Testis (tissue), 3 donors: ENCODE results near the gene MMP27. TPM values are rescaled to one million over a fixed set of nuclear protein-coding genes. Genes with fewer than 3 reads are reported as not detected.

Experiments
- DNase-seq: peaks from one replicate; pipeline ENCODE4 v3.0.0-alpha.2; 2019
- H3K27ac ChIP-seq, 2 donors: fragments of 200-600 bp; sonication (generic); one replicate each; pipeline ENCODE4 v1.5.1; 2019
- H3K27me3 ChIP-seq: fragments of 200-600 bp; sonication (generic); one replicate; pipeline ENCODE4 v1.5.1; 2019
- H3K36me3 ChIP-seq: fragments of 200-600 bp; sonication (generic); one replicate; pipeline ENCODE4 v1.5.1; 2017; ENCODE audit warnings: low read depth; ENCODE audit errors: missing control alignments
- H3K4me1 ChIP-seq: fragments of 200-600 bp; sonication (generic); one replicate; pipeline ENCODE4 v1.5.1; 2019
- H3K4me3 ChIP-seq, 2 donors: fragments of 200-600 bp; sonication (generic); one replicate each; pipeline ENCODE4 v1.5.1; 2017 to 2019
- H3K9me3 ChIP-seq: fragments of 200-600 bp; sonication (generic); one replicate; pipeline ENCODE4 v1.5.1; 2017
- POLR2A ChIP-seq: fragments of 450-650 bp; IDR thresholded peaks from one replicate; pipeline ENCODE4 v1.6.1; 2017; ENCODE audit warnings: antibody characterized with exemption, mild to moderate bottlenecking, moderate library complexity
- WGBS, 2 donors: methylation state at CpG; one replicate each; pipeline ENCODE4 v1.1.5; 2018; 5-methylcytosine and 5-hydroxymethylcytosine counted together
- intact Hi-C: fragments of 100-400 bp; cut with DNase I; formaldehyde crosslinking; loops from one replicate; pipeline ENCODE4 v1.15.1; 2023; ENCODE audit warnings: low total_unique reads
- polyA plus RNA-seq: library from polyadenylated mRNA; stranded (reverse); fragments of 350-450 nt; fragmentation: Illumina TruSeq; extraction: RNeasy Lipid Tissue Mini Kit (QIAGEN cat#74804); gene quantifications from one replicate; pipeline ENCODE4 v1.2.3, GENCODE V29; 2014; ENCODE audit warnings: low read depth, low replicate concordance; ENCODE audit not compliant: insufficient read depth
- total RNA-seq, 2 donors: library from RNA; depleted of rRNA; stranded (reverse); fragments of >200 nt; gene quantifications; one replicate each; pipeline ENCODE4 v1.2.3, GENCODE V29; 2016
- TF ChIP-seq, protein P1 (sequence below), 3 experiments: fragments of 450-650 bp in 2 of 3; fragments of 200-600 bp in 1 of 3; sonication (generic) in 1 of 3; IDR thresholded peaks; one replicate each; pipeline ENCODE4 v1.5.1; 2016 to 2019; ENCODE audit warnings: antibody characterized with exemption in 3 of 3, mild to moderate bottlenecking in 2 of 3, moderate library complexity in 1 of 3

The MMP27 gene
- total and polyA plus RNA-seq, 3 donors from 2014 or later, result not detected

DNA sequence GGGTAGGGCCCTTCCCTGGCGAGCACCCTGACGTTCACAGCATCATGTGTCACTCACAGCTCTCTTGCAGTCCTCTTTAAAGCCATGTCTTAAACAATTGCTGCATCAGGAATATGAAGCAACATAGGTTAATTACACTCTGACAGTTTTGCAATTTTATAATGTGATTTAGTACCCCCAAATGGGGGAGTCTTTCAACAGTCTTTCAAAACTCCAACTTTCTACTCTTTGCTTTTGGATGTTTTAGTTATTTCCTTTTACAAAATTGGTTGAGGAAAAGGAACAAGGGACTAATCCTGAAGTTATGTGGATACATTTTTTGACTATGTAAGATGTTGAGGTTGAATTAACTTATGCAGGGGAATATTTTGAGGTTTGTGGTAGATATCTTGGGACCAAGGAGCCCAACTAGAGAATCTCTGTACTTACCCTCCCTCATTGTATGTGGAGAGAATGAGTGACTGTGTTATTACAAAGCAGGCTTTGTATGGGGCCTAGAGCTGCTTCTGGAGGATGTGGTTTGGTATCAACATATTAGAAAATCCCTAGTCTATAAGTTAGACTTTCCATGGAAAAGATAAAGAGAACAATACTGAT is 19.4 kb upstream of the MMP27 start, which contains the start of gene MMP8:
MMP8 (minus strand) TSS at position 51 of the 597 bp plus-strand sequence. CDS start 99 bp downstream, outside the sequence.
- Histone ChIP-seq H3K9me3 (no peaks in the 10 kb centered on the region), H3K36me3 (no peaks in the 10 kb centered on the region), H3K4me3 (no peak within 1 kb of the TSS), H3K27ac (no peak within 1 kb of the TSS), H3K4me1 (no peaks in the 10 kb centered on the region), H3K27me3 (no peaks in the 10 kb centered on the region)
- DNase-seq, result no peak
- TF ChIP-seq, protein P1, sequence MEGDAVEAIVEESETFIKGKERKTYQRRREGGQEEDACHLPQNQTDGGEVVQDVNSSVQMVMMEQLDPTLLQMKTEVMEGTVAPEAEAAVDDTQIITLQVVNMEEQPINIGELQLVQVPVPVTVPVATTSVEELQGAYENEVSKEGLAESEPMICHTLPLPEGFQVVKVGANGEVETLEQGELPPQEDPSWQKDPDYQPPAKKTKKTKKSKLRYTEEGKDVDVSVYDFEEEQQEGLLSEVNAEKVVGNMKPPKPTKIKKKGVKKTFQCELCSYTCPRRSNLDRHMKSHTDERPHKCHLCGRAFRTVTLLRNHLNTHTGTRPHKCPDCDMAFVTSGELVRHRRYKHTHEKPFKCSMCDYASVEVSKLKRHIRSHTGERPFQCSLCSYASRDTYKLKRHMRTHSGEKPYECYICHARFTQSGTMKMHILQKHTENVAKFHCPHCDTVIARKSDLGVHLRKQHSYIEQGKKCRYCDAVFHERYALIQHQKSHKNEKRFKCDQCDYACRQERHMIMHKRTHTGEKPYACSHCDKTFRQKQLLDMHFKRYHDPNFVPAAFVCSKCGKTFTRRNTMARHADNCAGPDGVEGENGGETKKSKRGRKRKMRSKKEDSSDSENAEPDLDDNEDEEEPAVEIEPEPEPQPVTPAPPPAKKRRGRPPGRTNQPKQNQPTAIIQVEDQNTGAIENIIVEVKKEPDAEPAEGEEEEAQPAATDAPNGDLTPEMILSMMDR (IDR thresholded peaks at IDR 0.05), result no peak
- 39 to 41% methylated on average over 2 of the region's 2 CpGs for WGBS, 2 donors
- intact Hi-C loops, result no loop called here

DNA sequence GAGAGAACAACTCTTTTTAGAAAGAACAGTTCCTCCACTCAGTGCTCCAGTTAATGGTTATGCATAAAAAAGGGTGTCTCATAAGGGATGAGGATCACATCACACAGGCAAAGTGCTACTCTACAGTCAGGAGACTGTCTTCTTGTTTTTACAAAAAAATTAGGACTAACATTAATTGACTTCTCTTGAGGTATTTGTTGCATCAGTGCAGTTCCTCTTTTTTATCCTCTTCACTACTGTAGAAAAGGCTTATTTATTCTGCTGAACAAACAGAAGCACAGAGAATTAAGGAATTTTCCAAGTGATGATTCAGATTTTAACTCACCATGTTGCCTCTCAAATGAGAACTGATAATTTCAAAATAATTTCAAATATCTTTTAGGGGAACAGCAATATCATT is 17.3 kb upstream of the MMP27 start:
- TF ChIP-seq, protein P1 (IDR thresholded peaks at IDR 0.05), result no peak
- TF ChIP-seq POLR2A, result no peak
- intact Hi-C loops, result no loop called here
- DNase-seq, result no peak
- Histone ChIP-seq H3K27me3 (no peaks in the 10 kb centered on the region), H3K4me1 (no peaks in the 10 kb centered on the region), H3K36me3 (no peaks in the 10 kb centered on the region), H3K4me3 (no peak overlapping the region), H3K27ac (no peak overlapping the region), H3K9me3 (no peaks in the 10 kb centered on the region)

DNA sequence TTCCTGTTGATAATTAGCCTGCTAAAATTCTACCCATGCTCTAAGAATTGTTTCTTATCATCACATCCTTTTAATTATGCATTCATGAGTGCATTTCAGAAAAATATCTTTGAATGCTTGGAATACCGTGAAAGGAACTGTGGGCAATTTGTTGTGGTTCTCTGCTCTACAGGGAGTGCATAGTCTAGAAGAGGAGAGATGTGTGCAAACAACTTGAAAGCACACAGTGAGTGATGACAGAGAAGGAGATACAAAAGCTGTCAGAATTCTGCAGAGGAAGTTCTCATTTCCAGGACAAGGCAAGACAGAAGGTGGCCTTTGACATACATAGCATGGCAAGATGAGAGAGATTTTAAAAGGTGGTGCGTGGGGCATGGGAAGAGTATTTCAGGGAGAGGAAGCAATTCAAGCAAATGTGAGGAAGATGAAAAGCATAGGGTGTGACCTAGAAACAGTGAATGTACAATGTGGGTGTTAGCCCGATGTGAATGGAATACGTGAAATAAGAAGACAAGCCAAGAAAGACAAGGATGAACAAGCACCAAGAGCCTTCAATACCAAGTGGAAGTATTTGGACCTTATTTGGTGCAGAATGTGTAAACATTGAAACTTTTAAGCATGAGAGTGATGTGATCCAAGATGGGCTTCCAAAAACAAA is 14.2 kb upstream of the MMP27 start:
- Histone ChIP-seq H3K4me1 (no peaks in the 10 kb centered on the region), H3K9me3 (no peaks in the 10 kb centered on the region), H3K27ac (no peak overlapping the region), H3K36me3 (no peaks in the 10 kb centered on the region), H3K27me3 (no peaks in the 10 kb centered on the region), H3K4me3 (no peak overlapping the region)
- DNase-seq, result no peak
- TF ChIP-seq POLR2A, result no peak
- TF ChIP-seq, protein P1 (IDR thresholded peaks at IDR 0.05), result no peak
- intact Hi-C loops, result no loop called here
- 64 to 66% methylated on average over 4 of the region's 4 CpGs for WGBS, 2 donors

DNA sequence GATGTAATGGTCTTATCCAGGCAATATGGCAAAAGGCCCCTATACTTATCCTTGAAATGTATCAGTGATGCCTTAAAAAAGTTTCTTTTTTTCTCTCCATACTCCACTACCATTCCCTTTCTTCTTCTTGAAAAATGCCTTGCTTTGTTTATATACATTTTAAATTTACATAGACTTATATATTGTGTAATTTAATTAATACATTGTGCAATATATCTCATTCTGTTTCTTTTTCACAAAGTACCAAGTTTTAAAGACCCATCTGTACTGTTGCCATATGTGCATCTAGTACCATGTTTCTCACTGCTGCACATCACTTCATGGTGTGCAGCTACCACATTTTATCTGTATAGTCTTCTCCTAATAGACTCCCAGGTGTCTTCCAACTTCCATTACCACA is 11.7 kb upstream of the MMP27 start:
- Histone ChIP-seq H3K4me3 (no peak overlapping the region), H3K9me3 (no peaks in the 10 kb centered on the region), H3K4me1 (no peaks in the 10 kb centered on the region), H3K36me3 (no peaks in the 10 kb centered on the region), H3K27ac (no peak overlapping the region), H3K27me3 (no peaks in the 10 kb centered on the region)
- TF ChIP-seq, protein P1 (IDR thresholded peaks at IDR 0.05), result no peak
- TF ChIP-seq POLR2A, result no peak
- intact Hi-C loops, result no loop called here
- DNase-seq, result no peak

DNA sequence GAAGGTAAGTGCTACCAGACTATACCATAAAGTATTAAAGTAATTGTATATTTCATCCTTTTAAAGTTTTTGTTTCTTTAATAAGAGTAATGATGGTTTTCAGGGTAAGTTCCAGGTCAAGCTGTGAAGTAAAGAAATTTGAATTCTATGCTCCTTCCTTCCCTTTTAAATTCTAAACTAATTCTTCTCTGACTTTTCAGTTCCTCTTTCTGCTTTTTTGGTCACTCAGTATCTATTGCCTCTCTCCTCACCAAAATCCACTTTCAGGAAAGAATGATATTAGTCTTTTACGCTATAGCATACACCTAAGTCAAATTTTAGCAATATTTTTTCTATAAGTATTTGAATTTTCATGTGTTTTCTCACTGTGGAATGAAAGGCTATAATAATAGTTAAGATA is 11.0 kb upstream of the MMP27 start:
- WGBS, 2 donors, result 82 to 94% methylated on average over 1 of the region's 1 CpG
- Histone ChIP-seq H3K4me1 (no peaks in the 10 kb centered on the region), H3K27ac (no peak overlapping the region), H3K4me3 (no peak overlapping the region), H3K36me3 (no peaks in the 10 kb centered on the region), H3K9me3 (no peaks in the 10 kb centered on the region), H3K27me3 (no peaks in the 10 kb centered on the region)
- DNase-seq, result no peak
- TF ChIP-seq, protein P1 (IDR thresholded peaks at IDR 0.05), result no peak
- no peak for TF ChIP-seq POLR2A
- intact Hi-C loops, result no loop called here
